Fibroblast of skin of left biceps (primary cell): Measurements from ENCODE around the gene MDN1.
A peak's percentile ranks its signal among the peaks of the same experiment; 100 is the strongest.
"Not testable (repeated sequence)": the region's sequence is repeated elsewhere in the genome, so short reads cannot be mapped to it uniquely, and the experiment has no call there.

Source experiments
- DNase-seq, 2 experiments: peaks; one replicate each; pipeline ENCODE4 v3.0.0-alpha.2; 2013; ENCODE audit warnings: low read depth in 2 of 2

Gene MDN1

GRCh38 chr6:89649682-89650081 lies 169.9 kb downstream of the MDN1 start:
- no peak for DNase-seq

- DNase-seq: no peak
Observed at GRCh38 chr6:89644864-89645263, 174.7 kb downstream of the MDN1 start.

GRCh38 chr6:89643406-89643805 lies 176.2 kb downstream of the MDN1 start:
- no peak for DNase-seq

GRCh38 chr6:89642956-89643355 lies 176.6 kb downstream of the MDN1 start:
- no peak for DNase-seq

GRCh38 chr6:89641581-89641980 lies 178.0 kb downstream of the MDN1 start:
- not testable (repeated sequence) for DNase-seq

- DNase-seq: no peak
Observed at GRCh38 chr6:89640804-89641203, 178.8 kb downstream of the MDN1 start.

GRCh38 chr6:89638320-89639195 lies 181.0 kb downstream of the MDN1 start, which contains the start of gene LYRM2:
TSS of gene LYRM2 (minus strand) at chr6:89638747. CDS start at chr6:89638716, 31 bp downstream.
- peak; percentile 74 to 77 for DNase-seq

- DNase-seq: no peak
Observed at GRCh38 chr6:89637960-89638319, 181.7 kb downstream of the MDN1 start.

- DNase-seq: not testable (repeated sequence)
Observed at GRCh38 chr6:89636412-89636811, 183.2 kb downstream of the MDN1 start.

- DNase-seq: no peak
Observed at GRCh38 chr6:89630488-89630887, 189.1 kb downstream of the MDN1 start.

GRCh38 chr6:89623749-89624148 lies 195.8 kb downstream of the MDN1 start:
- no peak for DNase-seq

GRCh38 chr6:89619567-89619966 lies 200.0 kb downstream of the MDN1 start:
- no peak for DNase-seq

GRCh38 chr6:89618026-89618425 lies 201.6 kb downstream of the MDN1 start:
- DNase-seq: no peak

- no peak for DNase-seq
Observed at GRCh38 chr6:89616531-89616930, 203.1 kb downstream of the MDN1 start.

GRCh38 chr6:89615882-89616281 lies 203.7 kb downstream of the MDN1 start:
- no peak for DNase-seq

GRCh38 chr6:89613790-89614189 lies 205.8 kb downstream of the MDN1 start:
- DNase-seq: no peak

GRCh38 chr6:89612121-89612520 lies 207.5 kb downstream of the MDN1 start:
- DNase-seq: no peak

GRCh38 chr6:89611666-89612065 lies 207.9 kb downstream of the MDN1 start:
- DNase-seq: no peak

GRCh38 chr6:89610149-89610642 lies 209.4 kb downstream of the MDN1 start:
- DNase-seq: peak in 1 of 2 experiments; percentile 7

GRCh38 chr6:89605861-89606260 lies 213.7 kb downstream of the MDN1 start:
- DNase-seq: no peak

GRCh38 chr6:89604653-89605052 lies 214.9 kb downstream of the MDN1 start:
- DNase-seq: no peak

GRCh38 chr6:89602166-89602565 lies 217.4 kb downstream of the MDN1 start:
- DNase-seq: no peak

- no peak for DNase-seq
Observed at GRCh38 chr6:89599727-89600126, 219.9 kb downstream of the MDN1 start.
